ENCODE results near the gene NUDT13.

Gene NUDT13

GRCh38 chr10:73163096-73163495 is 52.8 kb downstream of the NUDT13 start:
- DNase-seq (ENCODE audit: low read depth, low spot score): no peak

- no peak for DNase-seq (ENCODE audit: low read depth, low spot score)
Observed at GRCh38 chr10:73166972-73167371, 56.7 kb downstream of the NUDT13 start.

DNA sequence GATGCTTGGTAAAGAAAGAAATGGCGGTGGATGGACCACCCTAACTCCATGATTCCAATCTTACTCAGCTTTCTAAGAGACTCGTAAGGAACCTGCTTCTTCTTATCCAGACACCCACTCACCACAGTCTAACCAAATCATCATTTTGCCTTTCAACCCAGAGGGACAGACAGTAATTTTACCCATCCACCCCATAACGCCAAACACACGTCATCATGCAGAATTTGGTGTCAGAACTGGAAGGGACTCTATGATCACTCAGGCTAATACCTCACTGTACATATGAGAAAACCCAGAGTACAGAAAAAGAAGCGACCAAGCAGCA is 57.2 kb downstream of the NUDT13 start:
- DNase-seq (ENCODE audit: low read depth, low spot score): no peak

- peak; percentile 84 for DNase-seq (ENCODE audit: low read depth, low spot score)
Observed at GRCh38 chr10:73167783-73168464, 57.7 kb downstream of the NUDT13 start, which contains the start of the genes ECD and FAM149B1. Gene ECD (minus strand): TSS chr10:73168008. CDS start chr10:73163937, 4,071 bp downstream. Gene FAM149B1 (plus strand): TSS chr10:73168119. CDS start chr10:73168340, 221 bp downstream.

DNA sequence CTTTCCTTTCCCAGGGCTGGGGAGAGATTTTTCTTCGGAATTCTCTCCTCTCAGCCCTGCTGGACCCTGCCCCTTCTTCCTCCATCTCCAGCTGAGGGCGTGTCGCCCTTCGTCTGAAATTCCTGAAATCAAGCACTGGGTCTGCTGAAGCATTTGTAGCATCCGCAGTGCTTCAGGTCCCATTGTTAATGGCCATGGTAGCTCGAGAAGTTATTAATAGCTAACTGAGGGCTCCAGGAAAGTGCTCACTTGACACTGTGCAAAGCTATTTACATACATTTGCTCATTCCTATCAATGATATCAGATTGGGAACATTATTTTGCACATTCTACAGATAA is 58.2 kb downstream of the NUDT13 start:
- peak; percentile 3 for DNase-seq (ENCODE audit: low read depth, low spot score)

- no peak for DNase-seq (ENCODE audit: low read depth, low spot score)
Observed at GRCh38 chr10:73169320-73169719, 59.1 kb downstream of the NUDT13 start.

GRCh38 chr10:73172867-73173266 is 62.6 kb downstream of the NUDT13 start:
- DNase-seq (ENCODE audit: low read depth, low spot score): no peak

GRCh38 chr10:73174148-73174925 is 64.1 kb downstream of the NUDT13 start:
- DNase-seq (ENCODE audit: low read depth, low spot score): no peak

Data from iPS DF 19.7 (cell line).